Osteocyte (in vitro differentiated cells): ENCODE data around the gene ESYT2. TPM values are rescaled to one million over a fixed set of nuclear protein-coding genes. Genes with fewer than 3 reads are reported as not detected.

ENCODE experiments used
- DNase-seq: peaks from one replicate; pipeline ENCODE4 v3.0.0; 2021; ENCODE audit warnings: mixed read lengths; ENCODE audit not compliant: unreplicated experiment; ENCODE audit errors: extremely low spot score
- H3K27ac Mint-ChIP-seq: one replicate; pipeline ENCODE4 v1.8.0; 2021; ENCODE audit warnings: mild to moderate bottlenecking, mixed read lengths; ENCODE audit not compliant: unreplicated experiment
- H3K27me3 Mint-ChIP-seq: one replicate; pipeline ENCODE4 v1.8.0; 2021; ENCODE audit warnings: mixed read lengths; ENCODE audit not compliant: unreplicated experiment
- H3K36me3 Mint-ChIP-seq: one replicate; pipeline ENCODE4 v1.8.0; 2021; ENCODE audit warnings: mixed read lengths; ENCODE audit not compliant: unreplicated experiment
- H3K4me1 Mint-ChIP-seq: one replicate; pipeline ENCODE4 v1.8.0; 2021; ENCODE audit warnings: mixed read lengths; ENCODE audit not compliant: unreplicated experiment
- H3K4me3 Mint-ChIP-seq: one replicate; pipeline ENCODE4 v1.8.0; 2021; ENCODE audit warnings: mild to moderate bottlenecking, moderate library complexity, mixed read lengths; ENCODE audit not compliant: unreplicated experiment
- H3K9me3 Mint-ChIP-seq: one replicate; pipeline ENCODE4 v1.8.0; 2021; ENCODE audit warnings: mixed read lengths; ENCODE audit not compliant: unreplicated experiment
- total RNA-seq: library from RNA; stranded (reverse); gene quantifications from 2 replicates; pipeline ENCODE4 v1.2.1, GENCODE V29; 2021
- TF ChIP-seq, protein P1 (sequence below): fragments of 200-600 bp; sonication (generic); IDR thresholded peaks from 2 replicates; pipeline ENCODE4 v1.5.0; 2021; ENCODE audit warnings: antibody characterized with exemption, mild to moderate bottlenecking, moderate library complexity

ESYT2 gene
- total RNA-seq, 1 donor from 2014 or later, result 146 TPM

DNA sequence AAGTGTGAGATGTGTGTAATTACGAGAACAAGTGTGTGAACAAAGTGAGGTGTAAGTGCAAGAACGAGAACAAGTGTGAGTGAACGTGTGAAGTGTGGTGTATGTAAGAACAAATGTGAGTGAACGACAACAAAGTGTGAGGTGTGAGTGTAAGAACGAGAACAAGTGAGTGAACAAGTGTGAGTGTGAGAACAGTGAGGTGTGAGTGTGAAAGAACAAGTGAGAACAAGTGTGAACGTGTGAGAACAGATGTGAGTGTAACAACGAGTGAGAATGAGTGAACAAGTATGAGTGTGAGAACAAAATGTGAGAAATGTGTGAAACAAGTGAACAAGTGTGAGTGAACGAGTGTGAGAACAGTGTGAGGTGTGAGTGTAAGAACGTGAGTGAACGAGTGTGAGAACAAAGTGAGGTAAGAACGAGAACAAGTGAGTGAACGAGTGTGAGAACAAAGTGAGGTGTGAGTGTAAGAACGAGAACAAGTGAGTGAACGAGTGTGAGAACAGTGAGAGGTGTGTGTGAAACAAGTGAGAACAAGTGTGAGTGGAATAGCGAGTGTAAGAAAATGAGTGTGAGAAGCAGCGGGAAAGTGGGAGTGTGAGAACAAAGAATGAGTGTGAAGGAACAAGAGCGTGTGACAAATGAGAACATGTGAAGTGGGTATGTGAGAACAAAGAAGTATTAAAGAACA is 47.2 kb downstream of the ESYT2 start:
- TF ChIP-seq, protein P1, sequence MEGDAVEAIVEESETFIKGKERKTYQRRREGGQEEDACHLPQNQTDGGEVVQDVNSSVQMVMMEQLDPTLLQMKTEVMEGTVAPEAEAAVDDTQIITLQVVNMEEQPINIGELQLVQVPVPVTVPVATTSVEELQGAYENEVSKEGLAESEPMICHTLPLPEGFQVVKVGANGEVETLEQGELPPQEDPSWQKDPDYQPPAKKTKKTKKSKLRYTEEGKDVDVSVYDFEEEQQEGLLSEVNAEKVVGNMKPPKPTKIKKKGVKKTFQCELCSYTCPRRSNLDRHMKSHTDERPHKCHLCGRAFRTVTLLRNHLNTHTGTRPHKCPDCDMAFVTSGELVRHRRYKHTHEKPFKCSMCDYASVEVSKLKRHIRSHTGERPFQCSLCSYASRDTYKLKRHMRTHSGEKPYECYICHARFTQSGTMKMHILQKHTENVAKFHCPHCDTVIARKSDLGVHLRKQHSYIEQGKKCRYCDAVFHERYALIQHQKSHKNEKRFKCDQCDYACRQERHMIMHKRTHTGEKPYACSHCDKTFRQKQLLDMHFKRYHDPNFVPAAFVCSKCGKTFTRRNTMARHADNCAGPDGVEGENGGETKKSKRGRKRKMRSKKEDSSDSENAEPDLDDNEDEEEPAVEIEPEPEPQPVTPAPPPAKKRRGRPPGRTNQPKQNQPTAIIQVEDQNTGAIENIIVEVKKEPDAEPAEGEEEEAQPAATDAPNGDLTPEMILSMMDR, result no peak
- peaks cover 33% of the 10 kb centered on the region for H3K4me1 Mint-ChIP-seq
- peaks cover 22% of the 10 kb centered on the region for H3K36me3 Mint-ChIP-seq
- no peak overlapping the region for H3K27ac Mint-ChIP-seq
- H3K27me3 Mint-ChIP-seq, result no peaks in the 10 kb centered on the region
- no peaks in the 10 kb centered on the region for H3K9me3 Mint-ChIP-seq
- DNase-seq, result no peak
- no peak overlapping the region for H3K4me3 Mint-ChIP-seq

DNA sequence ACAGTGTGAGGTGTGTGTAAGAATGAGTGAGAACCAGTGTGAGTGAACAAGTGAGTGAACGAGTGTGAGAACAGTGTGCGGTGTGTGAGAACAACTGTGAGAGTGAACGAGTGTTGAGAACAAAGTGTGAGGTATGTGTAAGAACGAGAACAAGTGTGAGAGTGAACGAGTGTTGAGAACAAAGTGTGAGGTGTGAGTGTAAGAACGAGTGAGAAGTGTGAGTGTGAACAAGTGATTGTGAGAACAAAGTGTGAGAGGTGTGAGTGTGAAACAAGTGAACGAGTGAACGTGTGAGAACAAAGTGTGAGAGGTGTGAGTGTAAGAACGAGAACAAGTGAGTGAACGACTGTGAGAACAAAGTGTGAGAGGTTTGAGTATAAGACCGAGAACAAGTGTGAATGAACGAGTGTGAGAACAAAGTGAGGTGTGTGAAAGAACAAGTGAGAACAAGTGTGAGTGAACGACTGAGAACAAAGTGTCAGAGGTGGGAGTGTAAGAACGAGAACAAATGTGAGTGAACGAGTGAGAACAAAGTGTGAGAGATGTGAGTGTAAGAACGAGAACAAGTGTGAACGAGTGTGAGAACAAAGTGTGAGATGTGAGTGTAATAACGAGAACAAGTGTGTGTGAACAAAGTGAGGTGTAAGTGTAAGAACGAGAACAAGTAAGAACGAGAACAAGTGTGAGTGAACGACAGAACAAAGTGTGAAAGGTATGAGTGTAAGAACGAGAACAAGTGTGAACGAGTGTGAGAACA is 47.9 kb downstream of the ESYT2 start:
- no peaks in the 10 kb centered on the region for H3K9me3 Mint-ChIP-seq
- no peak for DNase-seq
- H3K27me3 Mint-ChIP-seq, result no peaks in the 10 kb centered on the region
- no peak overlapping the region for H3K27ac Mint-ChIP-seq
- peaks cover 16% of the 10 kb centered on the region for H3K36me3 Mint-ChIP-seq
- no peak overlapping the region for H3K4me3 Mint-ChIP-seq
- H3K4me1 Mint-ChIP-seq, result peaks cover 26% of the 10 kb centered on the region
- TF ChIP-seq, protein P1, result no peak

DNA sequence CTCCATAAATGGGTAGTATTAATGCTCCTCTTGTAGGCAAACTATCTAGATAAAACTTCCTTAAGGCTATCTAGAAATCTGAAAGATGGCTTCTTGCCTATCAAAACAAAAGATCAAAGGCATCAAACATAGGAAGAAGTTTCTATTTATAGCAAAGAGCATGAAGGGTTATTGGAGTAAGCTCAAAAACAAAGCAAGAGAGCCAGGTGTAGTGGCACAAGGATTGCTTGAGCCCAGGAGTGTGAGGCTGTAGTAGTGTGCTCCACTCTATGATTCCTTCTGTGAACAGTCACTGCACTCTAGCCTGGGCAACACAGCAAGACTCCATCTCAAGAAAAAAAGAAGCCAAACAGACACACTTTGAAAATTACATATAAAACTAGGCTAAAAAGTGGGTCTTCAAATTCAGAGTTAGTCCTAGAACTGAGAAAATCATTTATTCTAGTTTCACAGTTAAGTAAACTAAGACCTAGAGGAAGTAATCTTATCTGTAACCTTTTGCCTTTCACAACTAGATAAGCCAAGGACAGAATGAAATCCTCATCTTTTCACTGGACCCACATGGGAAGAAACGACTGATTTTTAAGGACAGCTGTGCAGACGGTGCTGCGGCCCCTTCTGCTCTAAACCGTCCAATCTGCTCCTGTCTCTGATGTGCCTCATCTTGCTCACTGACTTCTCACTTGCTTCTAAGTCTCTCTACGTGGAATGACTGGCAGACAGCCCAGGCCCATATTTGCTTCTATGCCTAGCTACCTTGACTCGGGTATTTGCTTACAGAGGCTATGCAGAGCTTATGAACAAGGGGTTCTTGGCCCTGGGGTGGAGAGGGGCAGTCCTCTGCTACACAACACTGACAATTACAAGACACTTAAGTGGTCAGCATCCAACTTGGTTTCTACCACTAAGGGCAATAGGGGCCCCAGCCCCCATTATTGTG is 50.0 kb downstream of the ESYT2 start:
- peaks cover 22% of the 10 kb centered on the region for H3K36me3 Mint-ChIP-seq
- H3K4me1 Mint-ChIP-seq, result peaks cover 12% of the 10 kb centered on the region
- no peaks in the 10 kb centered on the region for H3K27me3 Mint-ChIP-seq
- TF ChIP-seq, protein P1, result no peak
- DNase-seq, result no peak
- H3K9me3 Mint-ChIP-seq, result no peaks in the 10 kb centered on the region
- H3K27ac Mint-ChIP-seq, result peak overlapping the region; percentile 57
- no peak overlapping the region for H3K4me3 Mint-ChIP-seq

DNA sequence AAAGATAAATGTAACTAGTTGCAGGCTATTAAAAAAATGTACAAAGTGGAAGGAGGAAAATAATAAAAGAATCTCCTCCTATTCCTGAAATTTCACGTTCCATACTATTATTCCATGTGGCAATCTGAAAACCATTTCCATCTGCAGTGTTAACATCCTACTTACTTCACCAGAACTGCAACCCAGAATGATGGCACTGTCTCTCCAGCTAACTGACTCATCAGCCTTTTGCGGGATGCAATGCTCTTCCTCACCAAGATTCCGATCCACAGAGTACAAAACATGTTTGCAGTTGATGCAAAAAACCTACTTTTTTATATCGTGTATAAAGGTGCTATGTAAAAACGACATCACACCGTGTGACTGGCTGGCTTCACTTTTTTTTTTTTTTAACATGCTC is 50.8 kb downstream of the ESYT2 start:
- Mint-ChIP-seq H3K27me3 (no peaks in the 10 kb centered on the region), H3K4me1 (peaks cover 9% of the 10 kb centered on the region), H3K27ac (peak overlapping the region; percentile 57), H3K9me3 (no peaks in the 10 kb centered on the region), H3K4me3 (no peak overlapping the region), H3K36me3 (peaks cover 25% of the 10 kb centered on the region)
- TF ChIP-seq, protein P1, result no peak
- no peak for DNase-seq
